Mesodermal cell (in vitro differentiated cells): ENCODE results near the gene DECR2.
A peak's percentile ranks its signal among the peaks of the same experiment; 100 is the strongest.

Experiments
- H3K27ac ChIP-seq: 2 replicates; pipeline ENCODE4 v1.7.0; 2013; ENCODE audit warnings: mild to moderate bottlenecking, low read depth, low read length, moderate library complexity; ENCODE audit not compliant: severe bottlenecking
- H3K36me3 ChIP-seq: 2 replicates; pipeline ENCODE4 v1.7.1; 2013; ENCODE audit warnings: mild to moderate bottlenecking, low read length, moderate library complexity; ENCODE audit not compliant: control insufficient read depth, insufficient read depth
- H3K4me1 ChIP-seq: one replicate; pipeline ENCODE4 v1.7.1; 2013; ENCODE audit warnings: mild to moderate bottlenecking, low read length; ENCODE audit not compliant: insufficient read depth, control insufficient read depth, poor library complexity, severe bottlenecking
- H3K4me3 ChIP-seq: 2 replicates; pipeline ENCODE4 v1.7.0; 2013; ENCODE audit warnings: low read length, control low read depth, mild to moderate bottlenecking; ENCODE audit not compliant: insufficient read depth, poor library complexity, severe bottlenecking; ENCODE audit errors: extremely low read depth
- H3K9me3 ChIP-seq: 2 replicates; pipeline ENCODE4 v1.7.1; 2013; ENCODE audit warnings: mild to moderate bottlenecking, low read length, moderate library complexity; ENCODE audit not compliant: control insufficient read depth
- WGBS, 2 experiments: methylation state at CpG; one replicate each; pipeline ENCODE4 v1.1.5; 2013; ENCODE audit warnings: missing lambda C conversion rate in 2 of 2; ENCODE audit not compliant: insufficient coverage in 2 of 2; 5-methylcytosine and 5-hydroxymethylcytosine counted together

The DECR2 gene

DNA sequence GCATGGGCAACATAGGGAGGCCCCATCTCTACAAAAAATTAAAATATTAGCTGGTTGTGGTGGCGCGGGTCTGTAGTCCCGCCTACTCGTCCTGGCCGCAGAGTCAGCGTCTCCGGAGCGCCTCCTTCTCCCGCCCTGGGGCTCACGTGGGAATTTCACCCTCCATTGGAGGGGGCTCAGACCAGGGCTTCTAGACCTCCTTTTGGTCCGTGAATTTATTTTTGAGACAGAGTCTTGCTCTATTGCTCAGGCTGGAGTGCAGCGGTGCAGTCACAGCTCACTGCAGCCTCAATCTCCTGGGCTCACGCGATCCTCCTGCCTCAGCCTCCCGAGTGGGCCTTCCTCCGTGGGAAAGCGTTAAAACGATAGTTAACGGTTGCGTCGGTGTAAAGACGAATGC, 5.1 kb upstream of the DECR2 start:
- Histone ChIP-seq H3K4me3 (peak overlapping the region; percentile 38), H3K9me3 (peaks cover 7% of the 10 kb centered on the region), H3K27ac (peak overlapping the region; percentile 77), H3K4me1 (no peaks in the 10 kb centered on the region), H3K36me3 (peaks cover 26% of the 10 kb centered on the region)
- WGBS, 2 experiments: 13% methylated on average over 19 of the region's 22 CpGs

DNA sequence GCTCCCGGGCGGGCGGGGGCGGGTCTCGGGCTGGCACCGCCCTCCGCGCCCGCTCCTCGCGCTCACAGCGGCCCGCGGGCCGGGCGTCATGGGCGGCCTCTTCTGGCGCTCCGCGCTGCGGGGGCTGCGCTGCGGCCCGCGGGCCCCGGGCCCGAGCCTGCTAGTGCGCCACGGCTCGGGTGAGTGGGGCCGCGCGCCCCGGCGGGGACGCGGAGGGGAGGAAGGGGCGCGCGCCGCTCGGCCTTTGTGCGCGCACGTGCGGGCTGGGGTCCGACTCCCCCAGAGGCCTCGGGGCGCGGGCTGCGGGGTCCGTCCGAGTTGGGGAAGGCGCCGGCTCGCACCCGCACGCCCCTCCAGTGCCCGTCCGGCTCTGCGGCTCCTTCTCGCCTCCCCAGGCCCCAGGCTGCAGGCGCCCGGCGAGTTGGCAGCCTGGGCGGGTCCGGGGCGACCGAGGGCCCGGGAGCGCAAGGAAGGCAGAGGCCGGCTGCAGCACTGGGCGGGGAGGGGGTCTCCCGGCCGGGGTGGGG, 4.5 kb upstream of the DECR2 start, which contains the start of gene NME4:
TSS of gene NME4 (plus strand) at position 65 of the 527 bp plus-strand sequence. CDS start at position 89, 24 bp downstream.
- 1 to 2% methylated on average over 29 to 50 of the region's 75 CpGs for WGBS, 2 experiments
- H3K4me1 ChIP-seq: no peaks in the 10 kb centered on the region
- H3K36me3 ChIP-seq: peaks cover 26% of the 10 kb centered on the region
- H3K9me3 ChIP-seq: peaks cover 2% of the 10 kb centered on the region
- peak within 1 kb of the TSS; percentile 55 for H3K4me3 ChIP-seq
- peak within 1 kb of the TSS; percentile 79 for H3K27ac ChIP-seq

DNA sequence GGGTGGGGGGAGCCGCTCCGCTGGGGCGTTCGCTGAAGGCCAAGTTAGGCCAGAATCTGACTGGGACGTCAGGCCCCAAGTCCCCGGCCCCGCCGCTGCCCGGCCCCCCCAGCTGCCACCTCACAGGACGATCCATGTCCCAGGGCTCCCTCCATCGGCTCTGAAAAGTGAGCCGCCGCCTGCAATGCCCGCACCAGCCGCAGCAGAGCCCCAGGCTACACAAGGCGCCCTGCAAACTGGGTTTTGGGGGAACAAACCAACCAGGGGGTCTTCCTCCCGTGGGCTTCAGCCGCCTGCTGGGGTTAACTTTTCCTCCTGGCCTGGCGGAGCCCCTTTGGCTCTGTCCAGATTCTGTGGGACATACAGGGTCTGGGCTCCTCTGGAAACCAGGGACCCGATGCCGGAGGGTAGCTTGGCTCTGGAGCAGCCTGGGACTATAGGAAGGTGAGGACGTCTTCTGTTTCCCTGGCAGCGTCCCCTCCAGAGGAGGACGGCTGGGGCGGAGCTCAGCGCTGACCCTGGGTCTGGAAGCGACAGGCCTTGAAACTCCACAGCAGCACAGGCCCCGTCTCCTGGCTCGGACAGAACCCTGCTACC, 3.9 kb upstream of the DECR2 start:
- WGBS, 2 experiments: 38 to 41% methylated on average over 22 to 26 of the region's 29 CpGs
- Histone ChIP-seq H3K4me3 (peak overlapping the region; percentile 29), H3K9me3 (no peaks in the 10 kb centered on the region), H3K27ac (peak overlapping the region; percentile 79), H3K4me1 (no peaks in the 10 kb centered on the region), H3K36me3 (peaks cover 26% of the 10 kb centered on the region)

DNA sequence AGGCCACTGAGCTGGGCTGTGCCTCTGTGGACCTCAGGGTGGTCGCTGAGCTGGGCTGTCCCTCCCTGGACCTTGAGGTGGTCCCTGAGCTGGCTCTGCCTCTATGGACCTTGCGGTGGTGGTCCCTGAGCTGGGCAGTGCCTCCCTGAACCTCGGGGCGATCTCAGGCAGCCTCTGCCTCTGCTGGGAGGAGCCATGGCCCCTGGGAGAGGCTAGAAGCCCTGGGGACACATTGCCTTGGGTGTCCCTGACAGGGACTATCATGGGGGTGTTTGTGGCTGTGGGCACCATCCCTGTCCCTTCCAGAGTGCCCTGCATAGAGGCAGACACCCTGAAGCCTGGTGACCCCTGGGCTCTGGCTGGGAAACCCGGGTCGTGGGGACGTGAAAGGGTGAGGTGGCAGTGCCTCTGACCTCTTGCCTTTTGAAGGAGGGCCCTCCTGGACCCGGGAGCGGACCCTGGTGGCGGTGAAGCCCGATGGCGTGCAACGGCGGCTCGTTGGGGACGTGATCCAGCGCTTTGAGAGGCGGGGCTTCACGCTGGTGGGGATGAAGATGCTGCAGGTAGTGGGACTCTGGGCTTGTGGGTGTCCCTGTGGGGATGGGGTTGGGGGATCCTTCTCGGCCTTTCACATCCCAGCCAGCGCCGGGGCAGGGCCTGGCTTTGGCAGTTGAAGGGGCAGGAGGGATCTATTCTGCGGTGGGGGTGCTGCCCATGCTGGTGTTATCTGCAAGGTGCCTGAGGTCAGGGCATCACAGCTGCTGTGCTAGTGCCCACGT, 2.9 kb upstream of the DECR2 start:
- Histone ChIP-seq H3K4me3 (no peak overlapping the region), H3K9me3 (no peaks in the 10 kb centered on the region), H3K27ac (peak overlapping the region; percentile 79), H3K4me1 (no peaks in the 10 kb centered on the region), H3K36me3 (peaks cover 26% of the 10 kb centered on the region)
- 94% methylated on average over 21 to 22 of the region's 24 CpGs for WGBS, 2 experiments

DNA sequence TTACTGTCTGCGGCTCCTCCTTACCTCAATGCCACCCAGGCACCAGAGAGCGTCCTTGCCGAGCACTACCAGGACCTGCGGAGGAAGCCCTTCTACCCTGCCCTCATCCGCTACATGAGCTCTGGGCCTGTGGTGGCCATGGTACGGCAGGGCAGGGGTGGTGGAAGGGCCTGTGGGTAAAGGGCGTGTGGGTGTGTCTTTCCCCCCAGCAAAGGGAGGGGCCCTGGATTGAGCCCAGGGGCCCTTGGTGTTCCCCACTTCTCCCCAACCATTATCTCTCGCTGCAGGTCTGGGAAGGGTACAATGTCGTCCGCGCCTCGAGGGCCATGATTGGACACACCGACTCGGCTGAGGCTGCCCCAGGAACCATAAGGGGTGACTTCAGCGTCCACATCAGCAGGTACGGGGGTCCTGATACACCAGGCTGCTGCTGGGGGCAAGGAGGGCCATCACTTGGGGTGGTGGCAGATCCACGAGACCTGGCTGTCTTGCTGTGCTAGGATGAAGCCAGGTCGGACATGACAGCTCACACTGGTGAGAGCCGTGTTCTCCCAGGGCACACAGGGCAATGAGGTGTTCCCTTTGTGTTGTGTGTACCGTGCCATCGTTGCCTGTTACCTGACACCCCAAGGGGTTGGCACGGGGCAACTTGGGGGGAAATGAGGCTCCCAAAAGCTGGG, 2.2 kb upstream of the DECR2 start:
- Histone ChIP-seq H3K4me1 (no peaks in the 10 kb centered on the region), H3K4me3 (no peak overlapping the region), H3K27ac (no peak overlapping the region), H3K9me3 (no peaks in the 10 kb centered on the region), H3K36me3 (peaks cover 26% of the 10 kb centered on the region)
- 90 to 96% methylated on average over 19 to 20 of the region's 22 CpGs for WGBS, 2 experiments

DNA sequence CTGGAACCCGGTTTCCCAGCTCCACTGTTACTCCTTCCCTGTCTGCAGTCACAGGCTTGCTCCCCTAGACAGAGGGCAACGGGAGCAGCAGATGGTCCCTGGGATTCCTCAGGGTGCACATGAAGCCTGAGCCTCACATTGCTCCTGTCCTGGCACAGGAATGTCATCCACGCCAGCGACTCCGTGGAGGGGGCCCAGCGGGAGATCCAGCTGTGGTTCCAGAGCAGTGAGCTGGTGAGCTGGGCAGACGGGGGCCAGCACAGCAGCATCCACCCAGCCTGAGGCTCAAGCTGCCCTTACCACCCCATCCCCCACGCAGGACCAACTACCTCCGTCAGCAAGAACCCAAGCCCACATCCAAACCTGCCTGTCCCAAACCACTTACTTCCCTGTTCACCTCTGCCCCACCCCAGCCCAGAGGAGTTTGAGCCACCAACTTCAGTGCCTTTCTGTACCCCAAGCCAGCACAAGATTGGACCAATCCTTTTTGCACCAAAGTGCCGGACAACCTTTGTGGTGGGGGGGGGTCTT, 1.6 kb upstream of the DECR2 start:
- 80 to 90% methylated on average over 6 to 9 of the region's 10 CpGs for WGBS, 2 experiments
- Histone ChIP-seq H3K4me1 (no peaks in the 10 kb centered on the region), H3K27ac (no peak overlapping the region), H3K4me3 (peak overlapping the region; percentile 66), H3K9me3 (no peaks in the 10 kb centered on the region), H3K36me3 (peaks cover 26% of the 10 kb centered on the region)

DNA sequence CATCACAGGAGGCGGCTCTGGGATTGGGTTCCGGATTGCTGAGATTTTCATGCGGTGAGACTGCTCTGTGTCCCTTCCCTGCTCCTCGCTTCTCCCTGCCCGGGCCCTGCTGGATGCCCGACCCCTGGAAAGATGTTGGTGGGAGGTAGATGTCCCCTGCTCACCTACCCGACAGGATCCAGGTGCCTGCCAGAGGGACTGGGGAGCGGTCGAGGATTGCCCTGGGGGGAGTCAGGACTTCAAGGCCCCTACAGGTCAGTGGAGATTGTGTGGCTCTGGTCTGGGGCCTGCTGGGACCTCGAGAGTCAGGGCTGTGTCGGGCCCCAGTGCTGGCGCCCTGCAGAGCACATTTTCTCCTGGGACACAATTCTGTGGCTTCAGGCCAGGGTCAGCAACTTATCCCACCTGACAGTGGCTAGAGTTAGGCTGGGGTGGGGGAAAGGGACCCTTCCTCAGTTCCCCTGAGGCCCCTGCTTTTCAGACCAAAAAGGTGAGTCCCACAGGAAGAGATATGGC, 3.3 kb downstream of the DECR2 start:
- Histone ChIP-seq H3K4me1 (no peaks in the 10 kb centered on the region), H3K9me3 (no peaks in the 10 kb centered on the region), H3K27ac (no peak overlapping the region), H3K36me3 (peaks cover 9% of the 10 kb centered on the region), H3K4me3 (no peak overlapping the region)
- WGBS, 2 experiments: 92 to 98% methylated on average over 8 to 9 of the region's 12 CpGs

DNA sequence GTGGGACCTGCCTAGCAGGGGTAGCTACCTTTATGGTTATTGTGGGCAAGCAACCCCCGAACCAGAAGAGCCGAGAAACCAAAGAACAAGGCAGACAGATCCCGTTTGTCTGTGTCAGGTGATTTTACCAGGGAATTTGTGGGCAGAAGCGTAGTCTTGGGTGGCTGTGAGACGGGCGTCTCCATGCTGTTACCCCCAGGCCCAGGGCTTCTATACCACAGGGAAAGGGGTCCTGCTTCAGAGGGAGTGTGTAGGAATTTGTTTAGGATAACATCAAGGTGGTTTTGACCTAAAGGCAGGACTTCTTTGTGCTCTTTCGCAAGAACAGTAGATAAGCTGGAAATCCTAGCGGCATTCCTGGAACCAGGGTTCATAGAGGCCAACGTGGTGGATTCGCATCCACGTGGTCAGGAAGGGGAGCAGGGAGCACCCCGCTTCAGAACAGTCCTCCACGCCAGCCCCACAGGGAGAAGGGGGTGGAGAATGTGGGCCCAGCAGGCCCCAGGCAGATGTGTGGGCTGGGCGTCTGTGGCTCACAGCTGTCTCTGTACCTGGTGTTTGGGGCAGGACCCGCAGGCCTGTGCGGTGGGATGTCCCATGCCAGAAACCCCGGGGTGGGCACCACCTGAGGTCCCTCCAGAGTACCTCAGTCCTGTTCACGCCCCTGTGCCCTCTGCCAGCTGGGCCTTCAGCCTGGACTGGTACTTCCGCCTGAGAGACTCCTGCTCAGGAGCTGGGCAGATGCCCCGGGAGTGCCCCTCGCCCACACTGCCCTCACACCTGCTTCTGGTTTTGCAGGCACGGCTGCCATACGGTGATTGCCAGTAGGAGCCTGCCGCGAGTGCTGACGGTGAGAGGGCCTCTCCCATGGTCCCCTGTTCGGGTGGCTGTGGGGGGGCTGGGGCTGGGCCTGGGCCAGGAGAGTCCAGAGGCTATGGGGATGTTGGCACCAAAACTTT, 4.1 kb downstream of the DECR2 start:
- no peak overlapping the region for H3K4me3 ChIP-seq
- no peaks in the 10 kb centered on the region for H3K4me1 ChIP-seq
- peaks cover 1% of the 10 kb centered on the region for H3K36me3 ChIP-seq
- H3K9me3 ChIP-seq: no peaks in the 10 kb centered on the region
- 92 to 97% methylated on average over 24 to 25 of the region's 27 CpGs for WGBS, 2 experiments
- H3K27ac ChIP-seq: no peak overlapping the region

DNA sequence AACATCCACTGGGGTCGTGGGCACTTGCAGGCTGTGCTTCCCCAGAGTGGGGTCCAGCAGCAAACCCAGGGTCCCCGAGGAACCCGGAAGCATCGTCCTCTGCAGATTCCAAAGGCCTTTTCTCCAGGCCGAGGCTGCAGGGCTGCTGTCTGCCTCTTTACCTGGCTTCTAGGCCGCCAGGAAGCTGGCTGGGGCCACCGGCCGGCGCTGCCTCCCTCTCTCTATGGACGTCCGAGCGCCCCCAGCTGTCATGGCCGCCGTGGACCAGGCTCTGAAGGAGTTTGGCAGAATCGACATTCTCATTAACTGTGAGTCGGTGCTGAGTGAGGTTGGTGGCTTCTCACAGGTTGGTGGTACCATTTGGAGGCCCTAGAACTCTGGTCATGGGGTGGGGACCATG, 5.6 kb downstream of the DECR2 start:
- Histone ChIP-seq H3K27ac (no peak overlapping the region), H3K4me1 (no peaks in the 10 kb centered on the region), H3K4me3 (no peak overlapping the region), H3K36me3 (peaks cover 4% of the 10 kb centered on the region), H3K9me3 (no peaks in the 10 kb centered on the region)
- 89 to 93% methylated on average over 12 to 16 of the region's 16 CpGs for WGBS, 2 experiments
